Measurements from ENCODE around the gene DDX59. TPM values are rescaled to one million over a fixed set of nuclear protein-coding genes. Genes with fewer than 3 reads are reported as not detected.

Gene DDX59
- total and polyA plus RNA-seq, 9 of the 15 experiments (the other 6 are each of a cell fraction or from before 2014, with no cell fraction given): 8.3 to 30.4 (median 19.8) TPM

DNA sequence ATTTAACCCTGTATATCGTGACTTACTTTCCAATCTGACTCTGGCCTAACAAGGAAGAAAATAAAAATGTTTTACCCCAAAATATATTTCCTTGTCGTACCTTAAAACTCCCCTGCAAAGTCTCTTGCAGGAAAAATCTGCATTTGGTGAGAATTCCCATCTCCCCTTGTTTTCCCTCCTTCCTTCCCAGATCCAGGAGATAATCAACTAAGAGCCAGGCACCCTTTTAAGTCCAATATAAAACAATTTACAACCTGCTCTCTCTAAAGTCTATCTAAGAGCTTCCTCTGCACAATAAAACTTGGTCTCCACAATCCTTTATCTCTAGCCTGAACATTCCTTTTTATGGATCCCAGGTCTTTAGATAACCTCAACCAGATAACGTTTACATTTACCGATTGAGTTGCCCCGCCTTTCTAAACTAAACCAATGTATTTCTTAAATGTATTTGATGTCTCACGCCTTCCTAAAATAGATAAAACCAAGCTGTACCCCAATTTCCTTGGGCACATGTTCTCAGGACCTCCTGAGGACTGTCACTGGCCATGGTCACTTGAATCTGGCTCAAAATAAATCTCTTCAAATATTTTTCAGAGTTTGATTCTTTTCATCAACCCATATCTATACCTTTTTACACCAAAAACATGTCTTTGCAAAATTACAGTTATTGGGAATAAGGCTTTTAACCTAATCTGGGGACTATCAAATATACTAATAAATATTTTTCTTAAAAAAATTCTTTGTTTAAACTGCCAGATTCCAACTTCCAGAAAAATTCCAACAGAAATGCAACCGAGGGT is 993 bp downstream of the DDX59 start (continued):
- TF ChIP-seq U2AF2 (optimal IDR thresholded peaks at IDR 0.05; ENCODE audit: low read depth, low read length): no peak
- TF ChIP-seq CTBP1 (IDR thresholded peaks at IDR 0.05; ENCODE audit: borderline replicate concordance): no peak

DNA sequence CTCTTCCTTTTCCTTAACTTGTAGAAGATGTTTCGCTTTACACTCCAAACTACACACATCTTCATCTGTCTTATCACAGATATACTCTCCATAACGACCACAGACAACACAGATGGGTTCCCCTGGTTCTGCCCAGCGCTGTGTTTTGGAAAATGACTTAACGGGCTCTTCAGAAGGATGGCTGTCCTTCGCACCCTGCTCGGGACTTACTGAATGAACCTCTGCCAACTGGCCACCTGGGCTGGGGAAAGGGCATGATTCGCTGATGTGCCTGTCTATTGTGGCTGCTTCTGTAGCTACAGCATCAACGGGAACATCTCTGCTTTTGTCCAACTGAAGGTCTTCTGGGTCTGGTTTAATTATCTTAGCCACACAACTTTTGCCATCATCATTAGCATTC is 3.4 kb downstream of the DDX59 start:
- Histone ChIP-seq H3K4me3 (no peak overlapping the region), H3K36me3 (ENCODE audit: control insufficient read depth, insufficient read depth, low read length) (peaks cover 31% of the 10 kb centered on the region), H2AFZ (ENCODE audit: low read depth, low read length) (no peak overlapping the region), H3K4me2 (ENCODE audit: insufficient read depth, low read length) (no peak overlapping the region), H3K9me3 (replicated peaks; ENCODE audit: control insufficient read depth, insufficient read depth, low read depth, low read length) (no peaks in the 10 kb centered on the region), H3K9ac (ENCODE audit: insufficient read depth in 1 of 2, low read depth in 2 of 2, low read length in 2 of 2) (no peak overlapping the region), H3K27ac (ENCODE audit: extremely low read depth, low read depth, low read length) (no peak overlapping the region), H3K4me1 (replicated peaks in 1 of 2; ENCODE audit: control insufficient read depth in 2 of 2, insufficient read depth in 2 of 2, low read length in 2 of 2) (peaks cover 9 to 10% of the 10 kb centered on the region in 2 experiments; a peak in 4 of 5 replicates), H3K27me3 (ENCODE audit: control insufficient read depth in 2 of 2, insufficient read depth in 2 of 2, low read length in 2 of 2) (no peaks in the 10 kb centered on the region), H3K9me1 (ENCODE audit: control insufficient read depth, insufficient read depth, low read length) (no peaks in the 10 kb centered on the region), H4K20me1 (replicated peaks; ENCODE audit: control insufficient read depth, insufficient read depth, low read length) (no peaks in the 10 kb centered on the region), H3K79me2 (ENCODE audit: control insufficient read depth, insufficient read depth, low read length) (peaks cover 21% of the 10 kb centered on the region)
- TF ChIP-seq ZKSCAN8 (CRISPR knock-in tag; IDR thresholded peaks at IDR 0.05): no peak
- no peak for TF ChIP-seq RB1 (IDR thresholded peaks at IDR 0.05; ENCODE audit: low read depth)
- TF ChIP-seq TEAD4 (IDR thresholded peaks at IDR 0.05; ENCODE audit: low read length): no peak
- TF ChIP-seq TEAD4 (CRISPR knock-in tag; IDR thresholded peaks at IDR 0.05; ENCODE audit: borderline replicate concordance): no peak
- no peak for TF ChIP-seq MTF1 (CRISPR knock-in tag; IDR thresholded peaks at IDR 0.05; ENCODE audit: borderline replicate concordance)
- no peak for TF ChIP-seq HNRNPLL (IDR thresholded peaks at IDR 0.05; ENCODE audit: low read depth, low read length, poor library complexity, severe bottlenecking)
- TF ChIP-seq DDX20 (tag; IDR thresholded peaks at IDR 0.05; ENCODE audit: low read depth): no peak
- TF ChIP-seq HMG20A (CRISPR knock-in tag; conservative IDR thresholded peaks at IDR 0.05): no peak
- no peak for TF ChIP-seq KLF6 (CRISPR knock-in tag; IDR thresholded peaks at IDR 0.05; ENCODE audit: borderline replicate concordance)
- no peak for TF ChIP-seq TRIM24 (IDR thresholded peaks at IDR 0.05)
- no peak for TF ChIP-seq ZNF583 (CRISPR knock-in tag; IDR thresholded peaks at IDR 0.05)
- no peak for TF ChIP-seq CBFA2T2 (conservative IDR thresholded peaks at IDR 0.05)
- TF ChIP-seq NR2C2 (CRISPR knock-in tag; IDR thresholded peaks at IDR 0.05): no peak
- TF ChIP-seq NR2C2 (tag; IDR thresholded peaks at IDR 0.05): no peak
- intact Hi-C loops (cut with micrococcal nuclease): no loop called here
- BruUV-seq (replicated peaks): no TSS peak
- 76% methylated on average over 8 of the region's 8 CpGs for WGBS (ENCODE audit: insufficient coverage, low coverage, missing lambda C conversion rate)
- DNase-seq (ENCODE audit: extremely low read depth in 1 of 4, low spot score in 3 of 4) (no peak), ATAC-seq (no peak), FAIRE-seq (no peak)
- in situ Hi-C loops (cut with MboI): no loop called here
- POLR2A ChIA-PET: no interaction called here
- CTCF ChIA-PET (ENCODE audit: low intra/inter-chr PET ratio): no interaction called here

Data from K562 (cell line).